ENCODE measurements around the gene EFNA3.
A peak's percentile ranks its signal among the peaks of the same experiment; 100 is the strongest.

The EFNA3 gene

GRCh38 chr1:155049651-155050559 lies 28.7 kb upstream of the EFNA3 start:
- no peak for DNase-seq

DNA sequence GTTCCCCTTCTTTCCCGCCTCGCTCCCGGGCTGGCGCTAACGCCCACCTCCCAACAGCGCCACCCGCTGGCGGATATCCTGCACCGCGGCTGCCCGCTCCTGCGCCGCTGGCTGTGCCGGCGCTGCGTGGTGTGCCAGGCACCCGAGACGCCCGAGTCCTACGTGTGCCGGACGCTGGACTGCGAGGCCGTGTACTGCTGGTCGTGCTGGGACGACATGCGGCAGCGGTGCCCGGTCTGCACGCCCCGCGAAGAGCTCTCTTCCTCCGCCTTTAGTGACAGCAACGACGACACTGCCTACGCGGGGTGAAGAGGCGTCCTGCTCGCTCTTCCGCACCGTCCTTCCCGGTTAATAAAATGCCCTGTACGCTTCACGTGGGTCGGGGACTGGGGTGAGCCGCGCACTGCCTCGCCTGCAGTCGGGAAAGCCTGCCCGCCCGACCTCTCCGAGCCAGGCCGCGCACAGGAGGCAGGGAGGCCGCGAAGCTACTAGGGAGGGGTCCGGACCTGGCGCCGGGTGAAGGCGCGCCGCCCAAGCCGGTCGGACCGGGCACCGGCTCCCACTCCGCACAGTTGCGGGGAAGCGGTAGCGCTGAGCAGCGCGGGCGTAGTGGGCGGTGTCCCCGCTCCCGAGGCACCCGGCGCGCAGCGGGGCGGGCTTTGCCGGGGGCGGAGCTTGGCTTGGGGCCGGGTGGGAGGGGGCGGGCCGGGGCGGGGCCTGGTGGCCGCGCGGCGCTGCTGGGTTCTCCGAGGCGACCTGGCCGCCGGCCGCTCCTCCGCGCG lies 27.9 kb upstream of the EFNA3 start, which contains the start of gene ADAM15:
TSS of gene ADAM15 (plus strand) at position 757 of the 782 bp plus-strand sequence. CDS start 71 bp downstream, outside the sequence.
- DNase-seq = peak; percentile 74

DNA sequence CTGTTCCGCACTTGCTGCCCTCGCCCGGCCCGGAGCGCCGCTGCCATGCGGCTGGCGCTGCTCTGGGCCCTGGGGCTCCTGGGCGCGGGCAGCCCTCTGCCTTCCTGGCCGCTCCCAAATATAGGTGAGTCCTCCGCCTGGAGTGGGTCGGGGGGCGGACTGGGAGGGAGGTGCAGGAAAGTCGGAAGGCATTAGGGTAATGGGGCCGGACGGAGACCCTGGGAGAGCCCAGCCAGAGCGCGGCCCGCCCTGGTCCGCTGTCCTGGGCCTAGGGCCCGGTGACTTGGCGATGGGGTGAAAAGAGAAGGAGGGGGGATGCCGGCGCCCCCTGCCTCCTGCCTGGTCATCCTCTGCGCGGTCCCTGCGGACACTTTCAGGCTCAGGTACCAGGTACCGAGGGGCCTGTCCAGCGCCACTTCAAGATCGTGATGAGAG lies 27.3 kb upstream of the EFNA3 start:
- no peak for DNase-seq

GRCh38 chr1:155051777-155052398 lies 26.7 kb upstream of the EFNA3 start:
- peak; percentile 48 for DNase-seq

GRCh38 chr1:155052439-155053395 lies 25.9 kb upstream of the EFNA3 start:
- no peak for DNase-seq

DNA sequence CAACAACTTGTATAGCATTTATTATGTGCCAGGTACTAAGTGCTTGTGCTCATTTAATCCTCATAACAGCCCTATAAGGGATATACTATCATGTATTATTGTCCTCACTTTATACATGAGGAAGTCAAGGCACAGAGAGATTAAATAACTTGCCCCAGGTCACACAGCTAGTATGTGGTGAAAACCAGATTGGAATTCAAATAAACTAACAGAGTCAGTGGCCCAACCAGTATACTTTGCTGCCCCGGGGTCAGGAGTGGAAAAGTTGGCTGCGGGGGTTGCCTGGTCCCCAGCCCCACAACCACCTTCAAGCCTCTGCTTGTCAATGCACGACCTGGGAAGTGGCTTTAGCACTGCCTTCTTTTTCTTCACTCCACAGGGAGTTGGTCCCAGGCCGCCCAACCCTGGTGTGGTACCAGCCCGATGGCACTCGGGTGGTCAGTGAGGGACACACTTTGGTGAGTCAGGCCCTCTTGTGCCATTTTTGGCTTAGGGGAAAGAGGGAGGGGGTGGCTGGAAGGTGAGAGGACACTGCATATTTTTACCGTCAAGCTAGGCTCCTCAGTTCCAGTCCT lies 25.0 kb upstream of the EFNA3 start:
- DNase-seq = no peak

GRCh38 chr1:155057104-155057503 lies 21.5 kb upstream of the EFNA3 start:
- DNase-seq = no peak

- DNase-seq = no peak
These were observed 20.8 kb upstream of the EFNA3 start for GRCh38 chr1:155057788-155058211.

DNA sequence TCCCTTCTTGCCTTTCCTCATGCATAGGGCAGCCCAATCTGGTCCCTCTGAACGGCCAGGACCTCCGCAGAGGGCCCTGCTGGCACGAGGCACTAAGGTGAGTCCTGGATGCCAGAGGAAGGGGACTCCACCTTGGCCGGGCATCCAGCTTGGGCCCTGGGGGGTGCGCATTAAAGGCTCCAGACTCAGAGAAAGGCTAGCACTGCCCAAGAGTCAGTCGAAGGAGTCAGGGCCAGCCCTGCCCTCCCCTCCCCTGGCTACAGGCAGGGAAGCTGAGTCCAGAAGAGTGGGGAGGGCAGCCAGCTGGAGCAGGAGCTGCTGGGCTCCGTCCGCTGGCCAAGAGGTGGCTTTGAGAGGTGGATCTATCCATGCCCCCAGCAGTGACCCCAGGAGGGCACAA lies 17.9 kb upstream of the EFNA3 start:
- no peak for DNase-seq

- peak; percentile 90 for DNase-seq
These were observed 17.1 kb upstream of the EFNA3 start for GRCh38 chr1:155061381-155062150.

- DNase-seq = no peak
These were observed 16.4 kb upstream of the EFNA3 start for GRCh38 chr1:155062151-155062686.

- DNase-seq = peak; percentile 64
These were observed 15.8 kb upstream of the EFNA3 start for GRCh38 chr1:155062702-155063411.

DNA sequence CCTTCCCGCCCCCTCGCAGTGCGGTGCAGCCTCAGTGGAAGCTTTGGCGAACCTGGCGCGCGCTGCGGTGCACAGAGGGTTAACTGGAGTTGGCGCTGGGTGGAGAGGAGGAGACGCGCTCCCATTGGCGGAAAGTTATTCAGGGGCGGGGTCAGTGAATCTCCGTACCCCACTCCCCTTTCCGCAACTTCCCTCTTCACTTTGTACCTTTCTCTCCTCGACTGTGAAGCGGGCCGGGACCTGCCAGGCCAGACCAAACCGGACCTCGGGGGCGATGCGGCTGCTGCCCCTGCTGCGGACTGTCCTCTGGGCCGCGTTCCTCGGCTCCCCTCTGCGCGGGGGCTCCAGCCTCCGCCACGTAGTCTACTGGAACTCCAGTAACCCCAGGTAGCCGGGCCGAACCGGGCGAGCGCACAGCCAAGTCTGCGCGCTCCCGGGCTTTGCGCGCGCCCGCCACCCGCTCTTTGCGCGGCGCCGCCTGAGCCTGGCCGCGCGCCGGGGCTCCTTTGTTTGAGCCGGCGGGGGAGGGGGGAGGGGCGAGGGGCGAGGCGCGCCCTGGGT lies 15.0 kb upstream of the EFNA3 start, which contains the start of gene EFNA4:
TSS of gene EFNA4 (plus strand) at position 191 of the 561 bp plus-strand sequence. CDS start at position 275, 84 bp downstream.
- DNase-seq = peak; percentile 83

DNA sequence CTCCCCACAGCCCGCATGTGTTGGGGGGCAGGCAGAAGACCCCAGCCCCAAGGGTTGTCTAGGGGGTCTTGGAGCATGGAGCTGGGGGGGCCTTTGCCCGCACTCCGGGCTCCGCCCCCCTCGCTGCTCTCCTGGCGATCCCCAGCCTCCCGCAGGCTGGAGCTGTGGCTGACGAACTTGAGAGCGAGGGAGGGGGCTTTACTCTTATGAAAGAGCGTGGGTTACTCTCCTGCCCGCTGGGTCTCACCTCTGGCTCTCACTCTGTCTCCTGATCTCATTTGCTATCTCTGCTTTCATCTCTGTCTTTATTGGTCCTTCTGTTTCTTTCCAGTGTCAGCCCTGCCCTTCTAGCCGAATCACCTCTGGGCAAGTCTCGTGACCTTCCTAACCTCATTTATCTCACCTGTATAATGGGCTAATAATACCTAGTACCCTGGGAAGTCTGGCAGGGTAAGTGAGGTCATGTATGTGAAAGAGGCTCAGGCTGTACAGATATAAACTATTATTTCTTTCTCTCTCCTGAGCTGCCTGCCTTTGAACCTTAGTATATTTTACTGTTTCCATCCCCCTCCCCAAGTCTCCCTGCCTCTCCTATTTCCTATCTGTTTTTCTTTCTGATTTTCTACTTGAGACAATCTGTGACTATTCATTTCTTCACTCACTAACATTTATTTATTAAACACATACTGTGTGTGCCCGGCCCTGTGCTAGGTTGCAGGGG lies 14.4 kb upstream of the EFNA3 start:
- peak; percentile 5 for DNase-seq

DNA sequence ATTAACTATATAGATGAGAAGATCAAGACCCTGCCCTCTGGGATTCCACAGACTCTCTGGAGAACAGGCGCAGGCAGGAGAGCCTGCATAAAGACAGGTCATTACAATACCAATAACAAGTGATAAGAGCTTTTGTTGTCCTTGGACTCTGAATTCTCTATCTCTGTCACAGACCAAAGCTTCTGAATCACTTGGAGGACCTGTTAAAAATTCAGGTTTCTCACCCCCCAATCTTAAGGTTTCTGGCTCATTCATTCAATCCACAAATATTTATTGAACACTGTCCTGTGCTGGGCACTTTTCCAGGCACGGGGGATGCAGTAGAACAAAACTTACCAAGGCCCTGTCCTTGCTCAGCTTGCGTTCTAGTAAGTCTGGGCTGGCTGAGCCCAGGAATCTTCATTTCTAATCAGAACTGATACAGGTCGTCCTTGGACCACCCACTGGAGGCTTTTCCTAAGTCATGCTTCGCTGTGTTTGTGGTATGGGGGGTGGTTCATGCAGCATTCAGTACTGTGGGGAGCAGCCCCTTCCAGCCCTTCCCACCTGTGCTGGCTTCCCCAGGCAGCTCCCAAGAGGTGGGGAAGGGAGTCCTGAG lies 13.7 kb upstream of the EFNA3 start:
- DNase-seq = no peak

DNA sequence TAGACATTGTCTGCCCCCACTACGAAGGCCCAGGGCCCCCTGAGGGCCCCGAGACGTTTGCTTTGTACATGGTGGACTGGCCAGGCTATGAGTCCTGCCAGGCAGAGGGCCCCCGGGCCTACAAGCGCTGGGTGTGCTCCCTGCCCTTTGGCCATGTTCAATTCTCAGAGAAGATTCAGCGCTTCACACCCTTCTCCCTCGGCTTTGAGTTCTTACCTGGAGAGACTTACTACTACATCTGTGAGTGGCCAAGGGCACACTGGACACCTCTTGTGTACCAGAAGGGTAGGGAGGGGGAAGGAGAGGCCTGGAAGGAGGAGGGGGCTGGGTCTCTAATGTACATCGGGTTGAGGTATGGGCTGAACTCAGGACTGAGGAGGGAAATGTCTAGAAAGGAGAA lies 11.9 kb upstream of the EFNA3 start:
- DNase-seq = no peak

DNA sequence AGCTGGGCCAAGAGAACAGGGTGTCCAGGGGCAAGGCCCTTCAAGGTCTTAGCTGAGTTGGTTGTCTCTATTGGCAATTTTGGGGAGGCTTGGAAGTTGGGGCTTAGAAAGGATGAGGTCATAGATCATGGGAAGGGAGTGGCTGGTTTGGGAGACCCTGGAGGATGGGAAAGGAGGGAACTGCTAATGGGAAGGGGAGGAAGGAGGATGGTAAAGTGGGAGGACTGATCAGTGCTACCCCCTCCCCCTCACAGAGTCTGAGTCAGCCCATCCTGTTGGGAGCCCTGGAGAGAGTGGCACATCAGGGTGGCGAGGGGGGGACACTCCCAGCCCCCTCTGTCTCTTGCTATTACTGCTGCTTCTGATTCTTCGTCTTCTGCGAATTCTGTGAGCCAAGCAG lies 10.0 kb upstream of the EFNA3 start:
- no peak for DNase-seq

GRCh38 chr1:155069551-155070157 lies 9.0 kb upstream of the EFNA3 start:
- no peak for DNase-seq
